K562 (cell line): Measurements from ENCODE around the gene ZSCAN29. TPM values are rescaled to one million over a fixed set of nuclear protein-coding genes. Genes with fewer than 3 reads are reported as not detected.

Experiments used
- ATAC-seq: fragments of 200-7000 bp; cut with Tn5 transposase; 3 replicates; pipeline ENCODE4 v1.9.1; 2020; ENCODE audit warnings: moderate library complexity
- BruUV-seq: library from RNA; stranded (reverse); fragments of 400-500 nt; replicated peaks from 2 replicates; lab custom pipeline; 2021; lab: Mats Ljungman, UMichigan
- CTCF ChIA-PET: fragments of 300-600 bp; formaldehyde crosslinking; extraction: SDS; loops from one replicate; lab custom pipeline; 2021; ENCODE audit warnings: low intra/inter-chr PET ratio; lab: Yijun Ruan, JAX
- POLR2A ChIA-PET: fragments of 300-600, 350-650 bp; sonication (Branson Sonifier 250); formaldehyde crosslinking; extraction: SDS; loops from one replicate; lab custom pipeline; 2021; ENCODE audit warnings: antibody characterized with exemption, inconsistent platforms; lab: Yijun Ruan, JAX
- DNase-seq, 4 experiments: peaks; one replicate each; pipeline versions ENCODE4 v3.0.0 to v3.0.0-alpha.2; 2011 to 2018; ENCODE audit warnings: low spot score in 3 of 4, mixed read lengths in 3 of 4; ENCODE audit errors: extremely low read depth in 1 of 4
- FAIRE-seq: peaks from 2 replicates; lab custom pipeline; 2011; peaks lifted over from hg19 to GRCh38; lab: Jason Lieb, UNC
- H2AFZ ChIP-seq: 2 replicates; pipeline ENCODE4 v1.6.0; 2011; ENCODE audit warnings: low read depth, low read length, control low read depth, inconsistent platforms
- H3K27ac ChIP-seq: fragments of 200-600 bp; 3 replicates; pipeline ENCODE4 v1.8.0; 2011; ENCODE audit warnings: low read depth, mild to moderate bottlenecking, control low read depth, inconsistent platforms, low read length, moderate library complexity, mixed read lengths; ENCODE audit errors: extremely low read depth
- H3K27me3 ChIP-seq, 2 experiments: fragments of 300-600 bp in 1 of 2; 2 replicates in 1 of 2; 3 replicates in 1 of 2; pipeline versions ENCODE4 v1.6.0 to v1.8.0; 2011; ENCODE audit warnings: inconsistent platforms in 2 of 2, low read length in 2 of 2, mild to moderate bottlenecking in 1 of 2, mixed read lengths in 1 of 2, moderate library complexity in 1 of 2; ENCODE audit not compliant: control insufficient read depth in 2 of 2, insufficient read depth in 2 of 2
- H3K36me3 ChIP-seq: fragments of 300-600 bp; 3 replicates; pipeline ENCODE4 v1.8.0; 2011; ENCODE audit warnings: mild to moderate bottlenecking, low read length, inconsistent platforms; ENCODE audit not compliant: control insufficient read depth, insufficient read depth
- H3K4me1 ChIP-seq, 2 experiments: fragments of 200-600 bp in 1 of 2; replicated peaks in 1 of 2; 2 replicates in 1 of 2; 3 replicates in 1 of 2; pipeline versions ENCODE4 v1.5.1 to v1.8.0; 2011; ENCODE audit warnings: inconsistent platforms in 2 of 2, low read length in 2 of 2, mild to moderate bottlenecking in 1 of 2, mixed read lengths in 1 of 2, moderate library complexity in 1 of 2; ENCODE audit not compliant: control insufficient read depth in 2 of 2, insufficient read depth in 2 of 2
- H3K4me2 ChIP-seq: 2 replicates; pipeline ENCODE4 v1.6.1; 2011; ENCODE audit warnings: low read length, control low read depth, inconsistent platforms, mixed read lengths; ENCODE audit not compliant: insufficient read depth
- H3K4me3 ChIP-seq: fragments of 200-600 bp; sonication (generic), shearing (Covaris generic); 2 replicates; pipeline ENCODE4 v1.5.1; 2016; ENCODE audit warnings: control low read depth, inconsistent platforms
- H3K79me2 ChIP-seq: fragments of 200-600 bp; 3 replicates; pipeline ENCODE4 v1.8.0; 2011; ENCODE audit warnings: low read length, inconsistent platforms; ENCODE audit not compliant: control insufficient read depth, insufficient read depth
- H3K9ac ChIP-seq, 2 experiments: 2 replicates each; pipeline versions ENCODE4 v1.6.0 to v1.6.1; 2011; ENCODE audit warnings: low read depth in 2 of 2, low read length in 2 of 2, control low read depth in 1 of 2, inconsistent platforms in 1 of 2, mild to moderate bottlenecking in 1 of 2, mixed read lengths in 1 of 2; ENCODE audit not compliant: insufficient read depth in 1 of 2
- H3K9me1 ChIP-seq: one replicate; pipeline ENCODE4 v1.6.0; 2011; ENCODE audit warnings: inconsistent platforms, mild to moderate bottlenecking, low read length, moderate library complexity; ENCODE audit not compliant: control insufficient read depth, insufficient read depth
- H3K9me3 ChIP-seq: replicated peaks from 2 replicates; pipeline ENCODE4 v1.5.1; 2011; ENCODE audit warnings: low read depth, low read length, inconsistent platforms; ENCODE audit not compliant: control insufficient read depth, insufficient read depth
- H4K20me1 ChIP-seq: replicated peaks from 2 replicates; pipeline ENCODE4 v1.6.1; 2011; ENCODE audit warnings: low read length, inconsistent platforms, mixed read lengths; ENCODE audit not compliant: control insufficient read depth, insufficient read depth
- ARID1B ChIP-seq: fragments of 450-650 bp; IDR thresholded peaks from 2 replicates; pipeline ENCODE4 v1.6.1; 2016; ENCODE audit warnings: antibody characterized with exemption, mild to moderate bottlenecking, inconsistent platforms
- CC2D1A ChIP-seq: fragments of 450-650 bp; IDR thresholded peaks from 2 replicates; pipeline ENCODE4 v1.6.1; 2017; ENCODE audit warnings: mild to moderate bottlenecking
- GABPA ChIP-seq: fragments of 200-800 bp; sonication (Bioruptor generic); conservative IDR thresholded peaks from 2 replicates; pipeline ENCODE4 v1.6.1; 2016; ENCODE audit warnings: low read depth, missing genetic modification characterization, missing compliant biosample characterization
- LEF1 ChIP-seq: fragments of 450-650 bp; IDR thresholded peaks from 2 replicates; pipeline ENCODE4 v1.6.1; 2016; ENCODE audit warnings: mild to moderate bottlenecking
- NFYB ChIP-seq: IDR thresholded peaks from 2 replicates; pipeline ENCODE4 v1.6.1; 2011; ENCODE audit warnings: mild to moderate bottlenecking, moderate library complexity; ENCODE audit not compliant: insufficient read length; ENCODE audit errors: extremely low read depth
- NR2C2 ChIP-seq, 2 experiments: fragments of 200-800 bp in 1 of 2; sonication (Bioruptor generic) in 1 of 2; sonication (generic) in 1 of 2; formaldehyde crosslinking in 1 of 2; IDR thresholded peaks; 2 replicates each; pipeline versions ENCODE4 v1.6.1 to v1.8.0; 2016 to 2022; ENCODE audit warnings: mild to moderate bottlenecking in 1 of 2, missing compliant biosample characterization in 1 of 2, missing genetic modification characterization in 1 of 2, missing genetic modification reagents in 1 of 2
- NR3C1 ChIP-seq: sonication (generic); formaldehyde crosslinking; IDR thresholded peaks from 2 replicates; pipeline ENCODE4 v1.8.1; 2022; ENCODE audit warnings: missing genetic modification reagents
- PHF21A ChIP-seq: fragments of 450-650 bp; IDR thresholded peaks from 2 replicates; pipeline ENCODE4 v1.6.1; 2017; ENCODE audit warnings: low read depth, borderline replicate concordance
- POLR2AphosphoS2 ChIP-seq: IDR thresholded peaks from 2 replicates; pipeline ENCODE4 v1.6.1; 2012; ENCODE audit warnings: low read length, improper control_type of control experiment
- SIRT6 ChIP-seq: IDR thresholded peaks from one replicate; pipeline ENCODE4 v1.6.1; 2012; ENCODE audit warnings: low read depth, mild to moderate bottlenecking, control low read depth, inconsistent platforms, low read length, moderate library complexity
- SMAD3 ChIP-seq: fragments of 450-650 bp; formaldehyde crosslinking; conservative IDR thresholded peaks from 2 replicates; pipeline ENCODE4 v1.4.0; 2020; ENCODE audit warnings: mild to moderate bottlenecking
- SNRNP70 ChIP-seq: fragments of 200-400 bp; formaldehyde crosslinking; optimal IDR thresholded peaks from 2 replicates; pipeline ENCODE3; 2017; ENCODE audit warnings: low read depth, low read length
- SRSF7 ChIP-seq: fragments of 200-400 bp; formaldehyde crosslinking; optimal IDR thresholded peaks from 2 replicates; pipeline ENCODE3; 2017; ENCODE audit warnings: mild to moderate bottlenecking, low read depth, low read length
- ZBTB5 ChIP-seq: fragments of 450-650 bp; IDR thresholded peaks from 2 replicates; pipeline ENCODE4 v1.6.1; 2017; ENCODE audit warnings: antibody characterized with exemption
- ZNF143 ChIP-seq: sonication (generic); formaldehyde crosslinking; IDR thresholded peaks from 2 replicates; pipeline ENCODE4 v1.9.0; 2022; ENCODE audit warnings: mild to moderate bottlenecking, missing genetic modification reagents
- ZNF174 ChIP-seq: fragments of 250-450 bp; sonication (Bioruptor Pico); IDR thresholded peaks from 2 replicates; pipeline ENCODE4 v1.4.0; 2020; ENCODE audit warnings: mild to moderate bottlenecking
- ZNF175 ChIP-seq: fragments of 200-800 bp; sonication (Bioruptor generic); IDR thresholded peaks from 2 replicates; pipeline ENCODE4 v1.6.1; 2016; ENCODE audit warnings: low read depth, mild to moderate bottlenecking, missing genetic modification characterization, missing compliant biosample characterization
- ZNF584 ChIP-seq: fragments of 200-800 bp; sonication (Bioruptor generic); IDR thresholded peaks from 2 replicates; pipeline ENCODE4 v1.6.1; 2016; ENCODE audit warnings: low read depth, mild to moderate bottlenecking, missing genetic modification characterization, missing compliant biosample characterization
- WGBS: fragments of 100-300 bp; shearing (Covaris generic); methylation state at CpG from one replicate; pipeline ENCODE4 v1.1.6; 2016; ENCODE audit warnings: low coverage, mixed read lengths; ENCODE audit not compliant: insufficient coverage; ENCODE audit errors: missing lambda C conversion rate; 5-methylcytosine and 5-hydroxymethylcytosine counted together
- in situ Hi-C: fragments of 300-500 bp; cut with MboI; formaldehyde crosslinking; loops from 4 replicates; pipeline ENCODE4 v1.15.0; 2018; ENCODE audit warnings: inconsistent platforms, mixed read lengths
- intact Hi-C: fragments of 100-400 bp; cut with micrococcal nuclease; formaldehyde crosslinking; loops from 2 replicates; pipeline ENCODE4 v1.14.2; 2022
- polyA plus RNA-seq, 8 experiments: library from polyadenylated mRNA; depleted of rRNA in 4 of 8; stranded (reverse) in 5 of 8; unstranded in 3 of 8; fragments of >200 nt; fragmentation: Nextera tagmentation in 2 of 8; fragmentation: Illumina TruSeq in 1 of 8; extraction: Ambion mirVana in 2 of 8; extraction: Trizol in 1 of 8; gene quantifications; 2 replicates each; pipeline versions ENCODE4 v1.2.1 to v1.2.3, GENCODE V29; 2011 to 2014; ENCODE audit warnings: inconsistent platforms in 1 of 8, missing spikeins in 1 of 8
- total RNA-seq, 7 experiments: library from RNA; depleted of rRNA in 6 of 7; stranded (reverse); fragments of >200 nt in 6 of 7; fragmentation: Illumina TruSeq in 2 of 7; extraction: Trizol in 2 of 7; gene quantifications; 2 replicates each; pipeline versions ENCODE4 v1.2.1 to v1.2.3, GENCODE V29; 2011 to 2021; ENCODE audit warnings: low replicate concordance in 1 of 7
- TF ChIP-seq, protein P1 (sequence below), 3 experiments: fragments of 200-800 bp in 1 of 3; fragments of 250-450 bp in 1 of 3; fragments of 450-650 bp in 1 of 3; sonication (Bioruptor Pico) in 1 of 3; sonication (Bioruptor generic) in 1 of 3; formaldehyde crosslinking in 1 of 3; IDR thresholded peaks; 2 replicates each; pipeline versions ENCODE4 v1.6.1 to v1.8.0; 2016 to 2022; ENCODE audit warnings: mild to moderate bottlenecking in 2 of 3, missing genetic modification characterization in 2 of 3, missing compliant biosample characterization in 1 of 3, moderate library complexity in 1 of 3

ZSCAN29 gene
- total and polyA plus RNA-seq, 9 of the 15 experiments (the other 6 are each of a cell fraction or from before 2014, with no cell fraction given) = 2.5 to 28.6 (median 19.7) TPM

GRCh38 chr15:43330780-43331087 is 40.1 kb downstream of the ZSCAN29 start:
- Histone ChIP-seq H4K20me1 (no peaks in the 10 kb centered on the region; the same call in 1 of the 2 replicates), H2AFZ (peak overlapping the region; percentile 97), H3K9ac (peak overlapping the region; percentile 86 to 99), H3K4me3 (peak overlapping the region; percentile 60), H3K27ac (peak overlapping the region; percentile 96), H3K27me3 (no peaks in the 10 kb centered on the region), H3K36me3 (peaks cover 38% of the 10 kb centered on the region), H3K4me1 (peaks cover 14 to 15% of the 10 kb centered on the region in 2 experiments; a peak in 4 of 5 replicates), H3K9me1 (no peaks in the 10 kb centered on the region), H3K79me2 (peaks cover 40% of the 10 kb centered on the region), H3K4me2 (peak overlapping the region; percentile 97), H3K9me3 (no peaks in the 10 kb centered on the region)
- intact Hi-C loops (loop anchor here (1.0 kb wide), 1 partner anchor 41 kb away; the partner anchor contains the start of genes TUBGCP4 and ZSCAN29), in situ Hi-C loops (no loop called here)
- ATAC-seq (peak; percentile 33), DNase-seq (no peak), FAIRE-seq (no peak)
- ChIA-PET CTCF (no interaction called here), POLR2A (no interaction called here)
- WGBS = 0% methylated on average over 7 of the region's 7 CpGs
- BruUV-seq = TSS peak; percentile 92
- 0 out of 2 replicates have a peak, but pooled peaks have one; percentile 46 for TF ChIP-seq CC2D1A
- 0 out of 2 replicates have a peak, but pooled peaks have one; percentile 24 for TF ChIP-seq LEF1
- no peak for TF ChIP-seq POLR2AphosphoS2
- TF ChIP-seq NR2C2 (CRISPR knock-in tag; IDR thresholded peaks at IDR 0.05) = no peak
- TF ChIP-seq NR2C2 (tag; IDR thresholded peaks at IDR 0.05) = peak; percentile 88
- TF ChIP-seq ZBTB5 = no peak
- TF ChIP-seq ZNF584 = no peak
- TF ChIP-seq ZNF143 = no peak
- peak; percentile 24; the same call in 1 of the 2 replicates for TF ChIP-seq ARID1B
- peak; percentile 84 for TF ChIP-seq GABPA (tag)
- TF ChIP-seq SIRT6 = no peak
- no peak for TF ChIP-seq ZNF174 (CRISPR knock-in tag)
- no peak for TF ChIP-seq PHF21A
- no peak for TF ChIP-seq SRSF7
- 0 out of 2 replicates have a peak, but pooled peaks have one; percentile 11 for TF ChIP-seq ZNF175 (CRISPR knock-in tag)
- TF ChIP-seq NFYB = no peak
- no peak for TF ChIP-seq NR3C1 (CRISPR knock-in tag)
- TF ChIP-seq, protein P1, sequence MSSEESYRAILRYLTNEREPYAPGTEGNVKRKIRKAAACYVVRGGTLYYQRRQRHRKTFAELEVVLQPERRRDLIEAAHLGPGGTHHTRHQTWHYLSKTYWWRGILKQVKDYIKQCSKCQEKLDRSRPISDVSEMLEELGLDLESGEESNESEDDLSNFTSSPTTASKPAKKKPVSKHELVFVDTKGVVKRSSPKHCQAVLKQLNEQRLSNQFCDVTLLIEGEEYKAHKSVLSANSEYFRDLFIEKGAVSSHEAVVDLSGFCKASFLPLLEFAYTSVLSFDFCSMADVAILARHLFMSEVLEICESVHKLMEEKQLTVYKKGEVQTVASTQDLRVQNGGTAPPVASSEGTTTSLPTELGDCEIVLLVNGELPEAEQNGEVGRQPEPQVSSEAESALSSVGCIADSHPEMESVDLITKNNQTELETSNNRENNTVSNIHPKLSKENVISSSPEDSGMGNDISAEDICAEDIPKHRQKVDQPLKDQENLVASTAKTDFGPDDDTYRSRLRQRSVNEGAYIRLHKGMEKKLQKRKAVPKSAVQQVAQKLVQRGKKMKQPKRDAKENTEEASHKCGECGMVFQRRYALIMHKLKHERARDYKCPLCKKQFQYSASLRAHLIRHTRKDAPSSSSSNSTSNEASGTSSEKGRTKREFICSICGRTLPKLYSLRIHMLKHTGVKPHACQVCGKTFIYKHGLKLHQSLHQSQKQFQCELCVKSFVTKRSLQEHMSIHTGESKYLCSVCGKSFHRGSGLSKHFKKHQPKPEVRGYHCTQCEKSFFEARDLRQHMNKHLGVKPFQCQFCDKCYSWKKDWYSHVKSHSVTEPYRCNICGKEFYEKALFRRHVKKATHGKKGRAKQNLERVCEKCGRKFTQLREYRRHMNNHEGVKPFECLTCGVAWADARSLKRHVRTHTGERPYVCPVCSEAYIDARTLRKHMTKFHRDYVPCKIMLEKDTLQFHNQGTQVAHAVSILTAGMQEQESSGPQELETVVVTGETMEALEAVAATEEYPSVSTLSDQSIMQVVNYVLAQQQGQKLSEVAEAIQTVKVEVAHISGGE (CRISPR knock-in tag; IDR thresholded peaks at IDR 0.05) = no peak
- no peak for TF ChIP-seq SMAD3 (CRISPR knock-in tag)
- no peak for TF ChIP-seq SNRNP70
